Stomach smooth muscle (tissue), 2 donors: Measurements from ENCODE around the gene OR2V1.
"Not testable (repeated sequence)": the region's sequence is repeated elsewhere in the genome, so short reads cannot be mapped to it uniquely, and the experiment has no call there.

Experiments used
- H3K27ac ChIP-seq: one replicate; pipeline ENCODE4 v1.7.0; 2013; ENCODE audit warnings: mild to moderate bottlenecking, low read length, inconsistent platforms
- H3K27me3 ChIP-seq, 2 donors: one replicate each; pipeline ENCODE4 v1.7.0; 2013; ENCODE audit warnings: low read length in 2 of 2; ENCODE audit not compliant: insufficient read depth in 2 of 2, control insufficient read depth in 1 of 2
- H3K36me3 ChIP-seq, 2 donors: one replicate each; pipeline ENCODE4 v1.7.0; 2013; ENCODE audit warnings: low read length in 2 of 2; ENCODE audit not compliant: control insufficient read depth in 2 of 2, insufficient read depth in 2 of 2
- H3K4me1 ChIP-seq: one replicate; pipeline ENCODE4 v1.7.0; 2013; ENCODE audit warnings: low read length; ENCODE audit not compliant: control insufficient read depth, insufficient read depth
- H3K4me3 ChIP-seq, 2 donors: one replicate each; pipeline ENCODE4 v1.7.0; 2013; ENCODE audit warnings: low read length in 2 of 2
- H3K9ac ChIP-seq, 2 donors: one replicate each; pipeline ENCODE4 v1.7.0; 2013; ENCODE audit warnings: low read length in 2 of 2, mild to moderate bottlenecking in 1 of 2
- H3K9me3 ChIP-seq, 2 donors: one replicate each; pipeline ENCODE4 v1.7.0; 2013; ENCODE audit warnings: low read length in 2 of 2; ENCODE audit not compliant: control insufficient read depth in 2 of 2
- donor health status: healthy.
- donor health status: Pancreatic carcinoma.

OR2V1 gene

DNA sequence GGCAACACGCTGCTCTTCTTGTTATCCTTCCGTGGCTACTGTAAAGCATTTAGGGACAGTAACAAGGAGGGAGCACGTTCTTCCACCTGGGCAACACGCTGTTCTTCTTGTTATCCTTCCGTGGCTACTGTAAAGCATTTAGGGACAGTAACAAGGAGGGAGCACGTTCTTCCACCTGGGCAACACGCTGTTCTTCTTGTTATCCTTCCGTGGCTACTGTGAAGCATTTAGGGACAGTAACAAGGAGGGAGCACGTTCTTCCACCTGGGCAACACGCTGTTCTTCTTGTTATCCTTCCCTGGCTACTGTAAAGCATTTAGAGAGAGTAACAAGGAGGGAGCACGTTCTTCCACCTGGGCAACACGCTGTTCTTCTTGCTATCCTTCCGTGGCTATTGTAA lies 17.4 kb downstream of the OR2V1 start:
- H3K27ac ChIP-seq, H3K4me3 ChIP-seq, H3K9ac ChIP-seq, H3K36me3 ChIP-seq, H3K4me1 ChIP-seq, H3K9me3 ChIP-seq: not testable (repeated sequence)
- peaks cover 52 to 72% of the 10 kb centered on the region in 2 donors for H3K27me3 ChIP-seq

DNA sequence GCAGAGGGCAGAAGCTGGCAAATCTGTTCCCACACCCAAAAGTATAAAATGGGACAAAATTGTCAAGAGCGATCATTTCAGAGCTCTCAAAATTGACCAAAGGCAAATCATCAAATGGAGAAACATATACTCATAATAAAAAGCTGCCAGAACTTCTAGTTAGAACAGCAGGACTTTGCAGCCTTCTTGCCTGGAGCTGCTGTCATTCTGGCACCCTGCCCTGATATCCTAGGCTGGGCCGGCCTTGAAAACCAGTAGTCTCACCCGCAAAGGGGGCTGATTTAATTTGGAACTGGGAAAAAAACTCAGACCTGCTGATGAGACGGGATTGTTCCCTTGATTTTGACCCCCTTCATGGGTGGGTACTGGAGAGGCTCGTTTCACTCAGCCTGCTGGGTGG lies 18.5 kb downstream of the OR2V1 start:
- peaks cover 3 to 4% of the 10 kb centered on the region in 2 donors for H3K9me3 ChIP-seq
- H3K4me1 ChIP-seq, result no peaks in the 10 kb centered on the region
- H3K27me3 ChIP-seq, result peaks cover 51 to 77% of the 10 kb centered on the region in 2 donors
- no peak overlapping the region for H3K27ac ChIP-seq
- no peak overlapping the region for H3K4me3 ChIP-seq
- no peak overlapping the region for H3K9ac ChIP-seq
- no peaks in the 10 kb centered on the region for H3K36me3 ChIP-seq

DNA sequence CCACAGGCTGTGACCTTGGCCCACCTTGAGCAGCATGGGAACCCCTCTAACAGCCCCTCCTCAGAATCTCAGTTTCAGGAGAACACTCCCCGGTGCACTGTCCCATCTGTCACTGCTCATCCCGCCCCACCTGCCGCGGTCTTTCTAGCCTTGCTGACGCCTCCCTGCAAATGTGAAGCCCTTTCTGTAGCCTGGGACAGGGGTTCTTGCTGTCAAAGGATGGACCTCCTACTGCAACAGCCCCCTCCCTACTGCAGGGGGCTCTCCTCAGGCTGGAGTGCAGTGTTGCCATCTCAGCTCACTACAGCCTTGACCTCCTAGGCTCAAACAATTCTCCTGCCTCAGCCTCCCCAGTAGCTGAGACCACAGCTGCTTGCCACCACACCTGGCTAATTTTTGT lies 20.0 kb downstream of the OR2V1 start:
- peaks cover 50 to 76% of the 10 kb centered on the region in 2 donors for H3K27me3 ChIP-seq
- H3K27ac ChIP-seq, result no peak overlapping the region
- no peaks in the 10 kb centered on the region for H3K36me3 ChIP-seq
- no peaks in the 10 kb centered on the region for H3K4me1 ChIP-seq
- H3K9me3 ChIP-seq, result peaks cover 3 to 4% of the 10 kb centered on the region in 2 donors
- H3K4me3 ChIP-seq, result no peak overlapping the region
- no peak overlapping the region for H3K9ac ChIP-seq

DNA sequence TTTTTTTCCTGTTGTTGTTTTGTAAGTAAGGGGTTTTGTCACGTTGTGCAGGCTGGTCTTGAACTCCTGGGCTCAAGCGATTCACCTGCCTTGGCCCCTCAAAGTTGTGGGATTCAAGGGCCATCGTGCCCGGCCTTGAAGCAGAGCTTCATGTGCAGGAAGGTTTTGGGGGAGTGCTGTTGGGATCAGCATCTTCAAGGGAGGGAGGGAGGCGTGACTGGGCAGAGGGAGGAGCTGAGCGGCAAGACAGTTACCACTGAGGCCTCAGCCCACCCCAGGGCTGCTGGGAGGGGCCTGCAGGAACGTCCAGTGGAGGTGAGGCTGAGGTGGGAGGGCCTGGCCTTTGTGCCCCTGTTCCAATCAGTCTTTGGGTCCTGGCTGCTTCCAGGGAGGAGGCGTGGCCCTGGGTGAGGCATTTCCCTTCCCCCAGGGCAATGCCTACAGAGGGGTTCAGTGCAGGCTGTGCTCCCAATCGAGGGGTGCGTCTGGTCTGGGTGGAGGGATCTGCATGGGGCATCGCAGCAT lies 21.4 kb downstream of the OR2V1 start:
- Histone ChIP-seq H3K4me1 (no peaks in the 10 kb centered on the region), H3K9me3 (peaks cover 3 to 4% of the 10 kb centered on the region in 2 donors), H3K36me3 (no peaks in the 10 kb centered on the region), H3K27me3 (peaks cover 44 to 61% of the 10 kb centered on the region in 2 donors), H3K4me3 (no peak overlapping the region), H3K9ac (no peak overlapping the region), H3K27ac (no peak overlapping the region)

DNA sequence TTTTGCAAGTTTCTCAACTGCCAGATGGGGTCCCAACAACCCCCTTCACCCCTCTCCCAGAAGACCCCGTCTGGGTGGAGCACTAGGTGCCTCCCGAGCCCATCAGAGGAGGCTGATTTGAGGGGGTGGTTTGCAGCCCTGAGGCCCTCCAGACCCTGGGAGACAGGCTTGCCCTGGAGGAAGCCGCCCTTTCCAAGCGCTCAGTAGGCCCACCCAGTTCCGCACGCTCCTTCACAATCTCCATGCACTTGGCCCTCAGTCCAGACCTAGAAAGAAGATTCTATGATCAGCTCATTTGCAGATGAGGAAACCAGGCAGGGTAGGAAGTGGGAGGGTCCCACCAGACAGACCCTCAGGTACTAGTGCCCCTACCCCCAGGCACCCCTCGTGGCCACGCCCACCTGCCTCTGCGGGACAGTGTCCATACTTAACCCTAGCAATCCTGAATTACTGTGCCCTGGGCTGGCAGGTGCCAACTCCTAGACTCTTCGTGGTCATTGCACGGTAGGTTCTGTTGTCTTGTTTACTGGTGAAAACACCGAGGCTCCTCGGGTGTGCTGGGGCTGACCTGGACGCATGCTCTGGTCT lies 22.3 kb downstream of the OR2V1 start:
- no peaks in the 10 kb centered on the region for H3K9me3 ChIP-seq
- H3K36me3 ChIP-seq, result no peaks in the 10 kb centered on the region
- H3K27me3 ChIP-seq, result peaks cover 40 to 53% of the 10 kb centered on the region in 2 donors
- no peak overlapping the region for H3K9ac ChIP-seq
- no peaks in the 10 kb centered on the region for H3K4me1 ChIP-seq
- H3K27ac ChIP-seq, result no peak overlapping the region
- H3K4me3 ChIP-seq, result no peak overlapping the region

DNA sequence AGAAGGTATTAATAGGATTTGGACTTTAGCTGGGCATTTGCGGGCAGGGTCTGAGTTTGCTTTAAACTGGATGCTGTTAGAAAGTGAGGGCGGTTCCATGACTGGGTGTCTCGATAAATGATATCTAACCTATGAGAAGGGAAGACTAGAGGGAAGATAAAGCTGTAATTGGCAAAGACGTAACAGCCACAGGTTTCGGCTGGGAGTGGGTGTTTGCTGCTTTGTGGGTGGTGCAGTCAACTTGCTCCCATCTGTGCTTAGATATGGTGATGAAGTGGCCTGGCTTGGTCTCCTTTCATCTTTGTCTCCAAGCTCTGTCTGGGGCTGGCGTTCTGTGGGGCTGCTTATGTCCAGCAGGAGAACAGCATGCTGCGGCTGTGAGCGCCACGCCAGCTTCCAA lies 23.3 kb downstream of the OR2V1 start:
- H3K9ac ChIP-seq, result no peak overlapping the region
- H3K27me3 ChIP-seq, result peaks cover 37 to 47% of the 10 kb centered on the region in 2 donors
- H3K27ac ChIP-seq, result no peak overlapping the region
- H3K9me3 ChIP-seq, result no peaks in the 10 kb centered on the region
- no peaks in the 10 kb centered on the region for H3K4me1 ChIP-seq
- no peak overlapping the region for H3K4me3 ChIP-seq
- H3K36me3 ChIP-seq, result no peaks in the 10 kb centered on the region

DNA sequence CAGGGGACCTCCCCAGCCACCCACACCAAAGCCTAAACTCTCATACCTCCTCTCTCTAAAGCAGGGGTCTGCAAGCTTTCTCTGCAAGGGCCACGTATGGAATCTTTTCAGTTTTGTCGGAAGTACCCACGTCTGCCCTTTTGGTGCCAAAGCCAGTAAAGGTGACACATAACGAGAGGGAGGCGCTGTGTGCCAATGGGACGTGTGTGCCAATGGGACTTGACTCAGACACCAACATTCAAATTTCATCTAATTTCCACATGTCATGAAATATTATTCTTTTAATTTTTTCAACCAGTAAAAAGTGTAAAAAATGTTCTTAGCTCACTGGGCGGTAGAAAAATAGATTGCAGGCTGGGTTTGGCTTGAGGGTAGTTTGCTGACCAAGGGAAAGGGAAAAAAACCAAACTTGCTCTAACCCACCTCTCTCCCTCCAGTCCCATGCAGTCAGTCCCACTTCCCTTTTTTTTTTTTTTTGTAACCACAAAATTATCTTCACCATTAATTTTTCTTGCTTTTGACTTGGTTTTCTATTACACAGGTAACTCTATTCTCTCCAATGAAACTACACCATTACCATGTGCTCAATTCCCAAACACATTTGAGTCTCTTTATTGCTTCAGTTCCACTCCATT lies 25.5 kb downstream of the OR2V1 start:
- Histone ChIP-seq H3K4me1 (peaks cover under 1% of the 10 kb centered on the region), H3K4me3 (no peak overlapping the region), H3K27ac (no peak overlapping the region), H3K36me3 (no peaks in the 10 kb centered on the region), H3K9ac (no peak overlapping the region), H3K27me3 (peaks cover 33 to 34% of the 10 kb centered on the region in 2 donors), H3K9me3 (no peaks in the 10 kb centered on the region)

DNA sequence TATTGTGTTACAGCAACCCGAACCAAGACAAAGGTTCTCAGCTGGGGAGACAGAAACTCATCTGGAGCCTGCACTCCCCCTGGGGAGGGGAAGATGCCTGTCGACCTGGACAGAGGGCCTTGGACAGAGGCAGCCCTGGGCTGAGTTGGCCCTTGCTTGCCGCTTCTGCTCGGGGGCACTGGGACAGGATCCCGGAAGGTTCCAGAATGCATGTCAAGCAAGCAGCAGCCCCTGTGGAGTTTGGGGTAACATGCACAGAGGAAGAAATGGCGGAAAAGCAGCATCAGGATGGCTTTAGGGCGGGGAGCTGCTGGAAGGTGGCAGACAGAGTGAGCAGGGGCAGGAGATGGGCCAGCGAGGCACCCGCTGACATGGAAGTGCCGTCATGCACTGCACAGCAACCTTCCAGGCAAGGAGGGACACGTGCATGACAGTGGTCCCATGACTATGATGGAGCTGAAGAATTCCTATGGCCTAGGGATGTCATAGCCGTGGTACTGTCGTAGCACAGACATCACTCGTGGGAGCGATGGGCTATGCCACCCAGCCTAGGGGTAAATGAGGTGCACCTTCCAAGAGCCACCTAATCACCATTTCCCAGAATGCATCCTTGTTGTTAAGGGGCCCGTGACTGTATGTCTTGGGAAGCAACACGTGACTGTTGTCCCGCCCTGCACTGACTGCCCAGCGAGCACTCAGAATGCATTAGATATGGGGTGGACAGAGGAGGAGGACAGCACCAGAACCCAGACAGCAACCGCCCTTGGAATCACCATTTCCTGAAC lies 26.2 kb downstream of the OR2V1 start:
- peaks cover 34% of the 10 kb centered on the region in 2 donors for H3K27me3 ChIP-seq
- not testable (repeated sequence) for H3K9me3 ChIP-seq, H3K4me3 ChIP-seq, H3K9ac ChIP-seq, H3K27ac ChIP-seq, H3K36me3 ChIP-seq, H3K4me1 ChIP-seq

DNA sequence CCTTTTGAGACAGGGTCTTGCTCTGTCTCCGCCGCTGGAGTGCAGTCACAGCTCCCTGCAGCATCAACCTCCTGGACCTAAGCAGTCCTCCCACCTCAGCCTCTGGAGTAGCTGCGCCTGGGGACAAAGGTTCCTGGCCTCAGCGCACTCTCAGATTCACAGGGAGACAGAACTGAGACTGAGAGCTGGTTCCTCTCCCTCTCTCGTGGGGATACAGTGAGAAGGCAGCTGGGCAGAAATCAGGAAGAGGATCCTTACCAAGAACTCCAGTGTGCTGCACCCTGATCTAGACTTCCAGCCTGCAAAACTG lies 26.8 kb downstream of the OR2V1 start:
- not testable (repeated sequence) for H3K36me3 ChIP-seq, H3K27ac ChIP-seq, H3K9ac ChIP-seq, H3K4me1 ChIP-seq, H3K4me3 ChIP-seq, H3K9me3 ChIP-seq
- H3K27me3 ChIP-seq, result peaks cover 34% of the 10 kb centered on the region in 2 donors

DNA sequence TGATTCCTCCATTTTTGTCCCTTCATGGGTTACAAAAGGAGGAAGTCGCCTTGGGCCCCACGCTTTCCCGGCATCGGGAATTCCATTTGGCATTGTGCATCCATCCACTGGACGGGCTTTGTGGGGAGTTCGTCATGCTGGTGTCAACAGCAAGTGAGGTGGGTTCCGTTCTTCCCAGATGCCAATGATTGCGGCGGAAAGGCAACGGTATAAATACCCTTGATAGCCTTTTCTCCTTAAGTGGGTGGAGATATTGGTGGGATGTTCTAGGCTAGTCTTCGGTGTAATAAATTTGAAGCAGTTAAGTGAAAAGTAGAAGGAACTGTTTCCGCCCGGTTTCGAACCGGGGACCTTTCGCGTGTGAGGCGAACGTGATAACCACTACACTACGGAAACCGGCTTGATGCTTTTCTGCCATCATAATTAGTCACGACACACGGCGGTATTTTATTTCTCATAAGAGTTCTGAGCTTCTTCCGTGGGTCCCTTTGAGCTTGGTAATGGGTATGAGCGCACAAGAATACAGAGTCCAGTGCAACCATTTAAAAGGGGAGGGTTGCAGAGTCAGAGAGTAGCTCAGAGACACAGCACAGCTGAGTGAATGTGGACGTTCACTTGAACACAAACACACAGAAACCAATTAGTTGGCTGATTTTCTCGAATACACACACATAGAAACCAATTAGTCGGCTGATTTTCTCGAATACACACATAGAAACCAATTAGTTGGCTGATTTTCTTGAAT lies 28.9 kb downstream of the OR2V1 start:
- H3K4me3 ChIP-seq, H3K9ac ChIP-seq, H3K9me3 ChIP-seq, H3K27ac ChIP-seq, H3K4me1 ChIP-seq, H3K36me3 ChIP-seq: not testable (repeated sequence)
- H3K27me3 ChIP-seq, result peaks cover 21 to 28% of the 10 kb centered on the region in 2 donors
